ENCODE results near the gene CDKN1C.
"Not testable (repeated sequence)": the region's sequence is repeated elsewhere in the genome, so short reads cannot be mapped to it uniquely, and the experiment has no call there.

Gene CDKN1C

GRCh38 chr11:2922655-2923054 lies 37.1 kb upstream of the CDKN1C start:
- no peak for DNase-seq

- no peak for DNase-seq
Measured at GRCh38 chr11:2921742-2922493, 36.3 kb upstream of the CDKN1C start.

- DNase-seq = no peak
Measured at GRCh38 chr11:2921261-2921660, 35.7 kb upstream of the CDKN1C start.

- no peak for DNase-seq
Measured at GRCh38 chr11:2920343-2920742, 34.8 kb upstream of the CDKN1C start.

- no peak for DNase-seq
Measured at GRCh38 chr11:2919837-2920236, 34.3 kb upstream of the CDKN1C start.

- DNase-seq = no peak
Measured at GRCh38 chr11:2919188-2919587, 33.6 kb upstream of the CDKN1C start.

GRCh38 chr11:2917842-2918490 lies 32.4 kb upstream of the CDKN1C start:
- DNase-seq = no peak

GRCh38 chr11:2916892-2917645 lies 31.5 kb upstream of the CDKN1C start:
- DNase-seq = no peak

GRCh38 chr11:2916114-2916891 lies 30.7 kb upstream of the CDKN1C start:
- DNase-seq = no peak

GRCh38 chr11:2915473-2915872 lies 29.9 kb upstream of the CDKN1C start:
- no peak for DNase-seq

- no peak for DNase-seq
Measured at GRCh38 chr11:2914455-2915195, 29.1 kb upstream of the CDKN1C start.

- no peak for DNase-seq
Measured at GRCh38 chr11:2913776-2914175, 28.2 kb upstream of the CDKN1C start.

GRCh38 chr11:2913019-2913431 lies 27.4 kb upstream of the CDKN1C start:
- DNase-seq = no peak

GRCh38 chr11:2912498-2912897 lies 26.9 kb upstream of the CDKN1C start:
- DNase-seq = no peak

GRCh38 chr11:2911785-2912391 lies 26.3 kb upstream of the CDKN1C start:
- no peak for DNase-seq

- no peak for DNase-seq
Measured at GRCh38 chr11:2911088-2911784, 25.7 kb upstream of the CDKN1C start.

GRCh38 chr11:2910401-2910955 lies 24.9 kb upstream of the CDKN1C start:
- no peak for DNase-seq

- no peak for DNase-seq
Measured at GRCh38 chr11:2909133-2909902, 23.7 kb upstream of the CDKN1C start.

- no peak for DNase-seq
Measured at GRCh38 chr11:2908130-2908529, 22.6 kb upstream of the CDKN1C start.

GRCh38 chr11:2905299-2905698 lies 19.7 kb upstream of the CDKN1C start:
- DNase-seq = not testable (repeated sequence)
